WTC11 (cell line): ENCODE results near the gene EGR4. TPM values are rescaled to one million over a fixed set of nuclear protein-coding genes. Genes with fewer than 3 reads are reported as not detected.

ENCODE experiments used
- ATAC-seq: fragments of 200-7000 bp; cut with Tn5 transposase; 2 replicates; pipeline ENCODE4 v1.10.0; 2021; ENCODE audit warnings: mild to moderate bottlenecking, moderate library complexity
- CTCF ChIA-PET: fragments of 300-600 bp; sonication (Branson Sonifier 250); formaldehyde crosslinking; loops from one replicate; lab custom pipeline; 2021; ENCODE audit warnings: antibody characterized with exemption; lab: Charles Lee
- POLR2A ChIA-PET: fragments of 350-600 bp; sonication (Branson Sonifier 250); formaldehyde crosslinking; loops from one replicate; lab custom pipeline; 2021; ENCODE audit warnings: antibody characterized with exemption; lab: Charles Lee
- DNase-seq: peaks from one replicate; pipeline ENCODE4 v3.0.0; 2021; ENCODE audit warnings: low spot score
- H3K27ac Mint-ChIP-seq: 2 replicates; pipeline ENCODE4 v1.8.0; 2021; ENCODE audit warnings: mixed read lengths
- H3K27me3 Mint-ChIP-seq: 2 replicates; pipeline ENCODE4 v1.8.0; 2021; ENCODE audit warnings: low read depth, mild to moderate bottlenecking, moderate library complexity, mixed read lengths
- H3K36me3 Mint-ChIP-seq: 2 replicates; pipeline ENCODE4 v1.8.0; 2021; ENCODE audit warnings: mixed read lengths
- H3K4me1 Mint-ChIP-seq: 2 replicates; pipeline ENCODE4 v1.8.0; 2022; ENCODE audit warnings: mixed read lengths
- H3K4me3 Mint-ChIP-seq: 2 replicates; pipeline ENCODE4 v1.8.0; 2021; ENCODE audit warnings: mild to moderate bottlenecking, moderate library complexity, mixed read lengths
- H3K9me3 Mint-ChIP-seq: 2 replicates; pipeline ENCODE4 v1.8.0; 2021; ENCODE audit warnings: mixed read lengths
- CBFB ChIP-seq: sonication (generic); formaldehyde crosslinking; IDR thresholded peaks from 2 replicates; pipeline ENCODE4 v1.8.1; 2022; ENCODE audit warnings: mild to moderate bottlenecking, low read depth, missing genetic modification reagents
- EMX1 ChIP-seq: fragments of 250-450 bp; sonication (Bioruptor Pico); IDR thresholded peaks from 2 replicates; pipeline ENCODE4 v1.8.0; 2021; ENCODE audit warnings: mild to moderate bottlenecking
- ESRRA ChIP-seq: sonication (generic); formaldehyde crosslinking; IDR thresholded peaks from 2 replicates; pipeline ENCODE4 v1.8.1; 2022; ENCODE audit warnings: mild to moderate bottlenecking, missing genetic modification reagents, borderline replicate concordance
- GTF2I ChIP-seq: fragments of 250-450 bp; sonication (Bioruptor Pico); conservative IDR thresholded peaks from 2 replicates; pipeline ENCODE4 v1.4.0; 2021; ENCODE audit warnings: mild to moderate bottlenecking
- IRF1 ChIP-seq: sonication (generic); formaldehyde crosslinking; IDR thresholded peaks from 2 replicates; pipeline ENCODE4 v1.8.0; 2023; ENCODE audit warnings: missing genetic modification reagents
- SMAD4 ChIP-seq: sonication (generic); formaldehyde crosslinking; IDR thresholded peaks from 2 replicates; pipeline ENCODE4 v1.8.0; 2022; ENCODE audit warnings: mild to moderate bottlenecking, missing genetic modification reagents
- TEAD4 ChIP-seq: sonication (generic); formaldehyde crosslinking; IDR thresholded peaks from 2 replicates; pipeline ENCODE4 v1.8.0; 2022; ENCODE audit warnings: mild to moderate bottlenecking, missing genetic modification reagents
- ZNF281 ChIP-seq: sonication (generic); formaldehyde crosslinking; IDR thresholded peaks from 2 replicates; pipeline ENCODE4 v1.8.0; 2023; ENCODE audit warnings: mild to moderate bottlenecking, missing genetic modification reagents
- ZNF396 ChIP-seq: fragments of 250-450 bp; sonication (Bioruptor Pico); IDR thresholded peaks from 2 replicates; pipeline ENCODE4 v1.8.0; 2021; ENCODE audit warnings: mild to moderate bottlenecking, moderate library complexity, borderline replicate concordance
- ZSCAN18 ChIP-seq: fragments of 250-450 bp; sonication (Bioruptor Pico); IDR thresholded peaks from 2 replicates; pipeline ENCODE4 v2.1.2; 2022; ENCODE audit warnings: mild to moderate bottlenecking, moderate library complexity
- total RNA-seq: library from RNA; stranded (reverse); gene quantifications from 3 replicates; pipeline ENCODE4 v1.2.3, GENCODE V29; 2021
- TF ChIP-seq, protein P1 (sequence below): sonication (generic); formaldehyde crosslinking; conservative IDR thresholded peaks from 2 replicates; pipeline ENCODE4 v1.8.1; 2022; ENCODE audit warnings: mild to moderate bottlenecking, missing genetic modification reagents
- TF ChIP-seq, protein P2 (sequence below): fragments of 250-450 bp; sonication (Bioruptor Pico); conservative IDR thresholded peaks from 2 replicates; pipeline ENCODE4 v1.9.0; 2021; ENCODE audit warnings: mild to moderate bottlenecking
- TF ChIP-seq, protein P3 (sequence below): sonication (generic); formaldehyde crosslinking; IDR thresholded peaks from 2 replicates; pipeline ENCODE4 v1.8.0; 2023; ENCODE audit warnings: missing genetic modification reagents, mild to moderate bottlenecking, borderline replicate concordance
- TF ChIP-seq, protein P4 (sequence below): sonication (generic); formaldehyde crosslinking; IDR thresholded peaks from 2 replicates; pipeline ENCODE4 v1.8.0; 2022; ENCODE audit warnings: mild to moderate bottlenecking, missing genetic modification reagents

EGR4 gene
- total RNA-seq, 1 experiment from 2014 or later = 0.13 TPM

DNA sequence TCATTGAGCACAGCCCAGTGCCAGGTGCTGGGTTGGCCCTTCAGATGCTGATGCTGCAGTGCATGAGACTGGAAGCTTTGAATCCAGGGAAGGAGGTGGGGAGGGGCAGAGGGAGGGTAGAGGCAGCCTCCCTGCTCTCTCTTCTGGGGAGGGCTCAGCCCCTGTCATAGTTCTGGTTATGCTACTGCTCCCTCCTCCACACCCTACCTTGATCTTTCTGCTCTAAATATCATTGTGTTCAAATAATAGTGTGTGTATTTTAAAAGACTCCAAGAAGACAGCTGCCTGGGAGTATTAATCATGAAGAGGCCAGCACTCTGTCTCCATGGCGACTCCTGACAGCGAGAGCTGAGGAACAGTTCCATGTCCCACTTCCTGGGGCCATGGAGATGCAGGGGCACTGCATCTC lies 3.8 kb upstream of the EGR4 start (continued):
- TF ChIP-seq, protein P1, sequence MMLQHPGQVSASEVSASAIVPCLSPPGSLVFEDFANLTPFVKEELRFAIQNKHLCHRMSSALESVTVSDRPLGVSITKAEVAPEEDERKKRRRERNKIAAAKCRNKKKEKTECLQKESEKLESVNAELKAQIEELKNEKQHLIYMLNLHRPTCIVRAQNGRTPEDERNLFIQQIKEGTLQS (CRISPR knock-in tag) = no peak
- no peak for TF ChIP-seq GTF2I (CRISPR knock-in tag)
- TF ChIP-seq SMAD4 (CRISPR knock-in tag) = no peak
- no peak for TF ChIP-seq TEAD4 (CRISPR knock-in tag)
- TF ChIP-seq IRF1 = no peak
- TF ChIP-seq, protein P2, sequence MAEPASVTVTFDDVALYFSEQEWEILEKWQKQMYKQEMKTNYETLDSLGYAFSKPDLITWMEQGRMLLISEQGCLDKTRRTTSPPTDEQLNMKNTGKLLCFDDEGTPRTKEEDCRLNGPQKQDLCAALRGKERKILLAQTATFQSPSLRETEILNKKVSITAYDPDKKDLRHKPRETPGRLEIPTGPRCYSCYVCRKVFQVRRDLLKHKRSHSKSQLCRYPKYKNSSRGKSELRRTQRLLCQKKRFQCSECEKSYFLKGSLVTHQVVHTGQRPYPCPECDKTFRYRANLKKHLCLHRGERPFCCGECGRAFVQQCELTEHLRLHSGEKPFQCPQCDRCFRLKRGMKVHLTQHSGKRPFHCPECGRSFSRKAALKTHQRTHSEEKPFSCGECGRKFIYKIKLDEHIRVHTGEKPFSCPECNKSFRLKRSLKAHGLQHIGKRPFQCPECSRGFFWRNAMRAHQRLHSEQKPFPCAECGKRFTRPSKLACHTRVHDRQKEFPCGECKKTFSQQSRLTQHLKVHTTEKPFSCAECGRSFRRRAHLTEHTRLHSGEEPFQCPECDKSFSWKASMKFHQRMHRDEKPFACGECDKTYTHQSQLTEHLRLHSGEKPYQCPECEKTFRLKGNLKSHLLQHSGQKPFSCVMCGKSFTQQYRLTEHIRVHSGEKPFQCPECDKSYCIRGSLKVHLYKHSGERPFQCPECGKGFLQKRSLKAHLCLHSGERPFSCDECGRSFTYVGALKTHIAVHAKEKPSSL = no peak
- TF ChIP-seq ZNF396 (CRISPR knock-in tag) = no peak
- TF ChIP-seq ESRRA (CRISPR knock-in tag) = no peak
- TF ChIP-seq ZSCAN18 (CRISPR knock-in tag) = no peak
- TF ChIP-seq, protein P3, sequence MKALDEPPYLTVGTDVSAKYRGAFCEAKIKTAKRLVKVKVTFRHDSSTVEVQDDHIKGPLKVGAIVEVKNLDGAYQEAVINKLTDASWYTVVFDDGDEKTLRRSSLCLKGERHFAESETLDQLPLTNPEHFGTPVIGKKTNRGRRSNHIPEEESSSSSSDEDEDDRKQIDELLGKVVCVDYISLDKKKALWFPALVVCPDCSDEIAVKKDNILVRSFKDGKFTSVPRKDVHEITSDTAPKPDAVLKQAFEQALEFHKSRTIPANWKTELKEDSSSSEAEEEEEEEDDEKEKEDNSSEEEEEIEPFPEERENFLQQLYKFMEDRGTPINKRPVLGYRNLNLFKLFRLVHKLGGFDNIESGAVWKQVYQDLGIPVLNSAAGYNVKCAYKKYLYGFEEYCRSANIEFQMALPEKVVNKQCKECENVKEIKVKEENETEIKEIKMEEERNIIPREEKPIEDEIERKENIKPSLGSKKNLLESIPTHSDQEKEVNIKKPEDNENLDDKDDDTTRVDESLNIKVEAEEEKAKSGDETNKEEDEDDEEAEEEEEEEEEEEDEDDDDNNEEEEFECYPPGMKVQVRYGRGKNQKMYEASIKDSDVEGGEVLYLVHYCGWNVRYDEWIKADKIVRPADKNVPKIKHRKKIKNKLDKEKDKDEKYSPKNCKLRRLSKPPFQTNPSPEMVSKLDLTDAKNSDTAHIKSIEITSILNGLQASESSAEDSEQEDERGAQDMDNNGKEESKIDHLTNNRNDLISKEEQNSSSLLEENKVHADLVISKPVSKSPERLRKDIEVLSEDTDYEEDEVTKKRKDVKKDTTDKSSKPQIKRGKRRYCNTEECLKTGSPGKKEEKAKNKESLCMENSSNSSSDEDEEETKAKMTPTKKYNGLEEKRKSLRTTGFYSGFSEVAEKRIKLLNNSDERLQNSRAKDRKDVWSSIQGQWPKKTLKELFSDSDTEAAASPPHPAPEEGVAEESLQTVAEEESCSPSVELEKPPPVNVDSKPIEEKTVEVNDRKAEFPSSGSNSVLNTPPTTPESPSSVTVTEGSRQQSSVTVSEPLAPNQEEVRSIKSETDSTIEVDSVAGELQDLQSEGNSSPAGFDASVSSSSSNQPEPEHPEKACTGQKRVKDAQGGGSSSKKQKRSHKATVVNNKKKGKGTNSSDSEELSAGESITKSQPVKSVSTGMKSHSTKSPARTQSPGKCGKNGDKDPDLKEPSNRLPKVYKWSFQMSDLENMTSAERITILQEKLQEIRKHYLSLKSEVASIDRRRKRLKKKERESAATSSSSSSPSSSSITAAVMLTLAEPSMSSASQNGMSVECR (CRISPR knock-in tag) = no peak
- TF ChIP-seq, protein P4, sequence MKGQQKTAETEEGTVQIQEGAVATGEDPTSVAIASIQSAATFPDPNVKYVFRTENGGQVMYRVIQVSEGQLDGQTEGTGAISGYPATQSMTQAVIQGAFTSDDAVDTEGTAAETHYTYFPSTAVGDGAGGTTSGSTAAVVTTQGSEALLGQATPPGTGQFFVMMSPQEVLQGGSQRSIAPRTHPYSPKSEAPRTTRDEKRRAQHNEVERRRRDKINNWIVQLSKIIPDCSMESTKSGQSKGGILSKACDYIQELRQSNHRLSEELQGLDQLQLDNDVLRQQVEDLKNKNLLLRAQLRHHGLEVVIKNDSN = no peak

- Mint-ChIP-seq H3K27ac (no peak overlapping the region), H3K27me3 (peaks cover 88% of the 10 kb centered on the region), H3K36me3 (no peaks in the 10 kb centered on the region), H3K4me3 (no peak overlapping the region), H3K4me1 (no peaks in the 10 kb centered on the region), H3K9me3 (no peaks in the 10 kb centered on the region)
- ATAC-seq (no peak), DNase-seq (no peak)
- TF ChIP-seq EMX1 (CRISPR knock-in tag) = no peak
- ChIA-PET POLR2A (no interaction called here), CTCF (interaction anchor here (0.8 to 1.3 kb wide), 2 partner anchors 12 to 64 kb away, joined by 3 to 4 read pairs; no protein-coding TSS in a partner anchor)
These were observed 2.5 kb upstream of the EGR4 start for GRCh38 chr2:73295751-73296400.

DNA sequence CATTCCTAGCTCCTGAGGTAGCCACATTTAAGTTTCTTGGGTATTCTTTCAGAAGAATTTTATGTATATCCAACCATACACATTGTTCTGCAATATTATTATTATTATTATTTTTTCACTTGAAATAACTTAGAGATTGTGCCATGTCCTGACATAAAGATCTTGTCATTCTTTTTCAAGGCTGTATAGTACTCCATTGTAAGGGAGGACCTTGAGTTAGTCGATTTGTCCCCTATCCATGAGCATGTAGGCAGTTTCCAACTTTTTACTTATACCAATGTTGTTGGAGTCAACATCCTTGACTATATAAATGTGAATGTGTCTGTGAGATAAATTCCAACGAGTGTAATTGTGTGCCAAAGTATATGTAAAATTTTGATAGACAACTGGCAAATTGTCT lies 891 bp upstream of the EGR4 start:
- H3K4me3 Mint-ChIP-seq = no peak overlapping the region; the same call in 1 of the 2 replicates
- H3K9me3 Mint-ChIP-seq = no peaks in the 10 kb centered on the region
- no peak for TF ChIP-seq CBFB (CRISPR knock-in tag)
- TF ChIP-seq GTF2I (CRISPR knock-in tag) = 0 out of 2 replicates have a peak, but pooled peaks have one; percentile 52
- no peak for TF ChIP-seq ZNF281 (CRISPR knock-in tag)
- DNase-seq = no peak
- H3K36me3 Mint-ChIP-seq = no peaks in the 10 kb centered on the region
- peaks cover 2% of the 10 kb centered on the region; the same call in 1 of the 2 replicates for H3K4me1 Mint-ChIP-seq
- ChIA-PET CTCF (interaction anchor here (1.0 to 1.2 kb wide), 2 partner anchors 9 to 66 kb away, joined by 6 read pairs; partner anchors contain the start of gene FBXO41), POLR2A (interaction anchor here (1.1 kb wide), 1 partner anchor 60 kb away, joined by 3 read pairs; the partner anchor contains the start of gene CCT7)
- H3K27ac Mint-ChIP-seq = no peak overlapping the region
- peaks cover 91% of the 10 kb centered on the region for H3K27me3 Mint-ChIP-seq
- no peak for ATAC-seq
